GM21737 (cell line): ENCODE results near the gene S100A6.
"Not testable (repeated sequence)": the region's sequence is repeated elsewhere in the genome, so short reads cannot be mapped to it uniquely, and the experiment has no call there.

Source experiments
- ATAC-seq: cut with Tn5 transposase; IDR thresholded peaks from one replicate; pipeline ENCODE4 v1.9.1; 2021; ENCODE audit warnings: mild to moderate bottlenecking, moderate library complexity; ENCODE audit not compliant: unreplicated experiment

The S100A6 gene

GRCh38 chr1:153532769-153533599, 2.8 kb downstream of the S100A6 start:
- ATAC-seq = no peak

GRCh38 chr1:153532181-153532580, 3.6 kb downstream of the S100A6 start:
- no peak for ATAC-seq

- ATAC-seq = no peak
Measured at GRCh38 chr1:153531638-153532037, 4.2 kb downstream of the S100A6 start.

- no peak for ATAC-seq
Measured at GRCh38 chr1:153527683-153528040, 8.1 kb downstream of the S100A6 start.

GRCh38 chr1:153527023-153527682, 8.6 kb downstream of the S100A6 start:
- ATAC-seq = no peak

- no peak for ATAC-seq
Measured at GRCh38 chr1:153526132-153526543, 9.7 kb downstream of the S100A6 start.

GRCh38 chr1:153525088-153525728, 10.6 kb downstream of the S100A6 start:
- ATAC-seq = no peak

- ATAC-seq = not testable (repeated sequence)
Measured at GRCh38 chr1:153522353-153523048, 13.3 kb downstream of the S100A6 start.

GRCh38 chr1:153521808-153522207, 14.0 kb downstream of the S100A6 start:
- not testable (repeated sequence) for ATAC-seq

GRCh38 chr1:153520818-153521476, 14.8 kb downstream of the S100A6 start:
- no peak for ATAC-seq

GRCh38 chr1:153520137-153520691, 15.6 kb downstream of the S100A6 start:
- not testable (repeated sequence) for ATAC-seq

- ATAC-seq = no peak
Measured at GRCh38 chr1:153519242-153519641, 16.5 kb downstream of the S100A6 start.

- ATAC-seq = no peak
Measured at GRCh38 chr1:153515504-153516394, 20.0 kb downstream of the S100A6 start.

- no peak for ATAC-seq
Measured at GRCh38 chr1:153513666-153514065, 22.1 kb downstream of the S100A6 start.

GRCh38 chr1:153513023-153513422, 22.8 kb downstream of the S100A6 start:
- no peak for ATAC-seq

- ATAC-seq = no peak
Measured at GRCh38 chr1:153510984-153511410, 24.8 kb downstream of the S100A6 start.

GRCh38 chr1:153509729-153510354, 25.9 kb downstream of the S100A6 start:
- ATAC-seq = no peak

- ATAC-seq = no peak
Measured at GRCh38 chr1:153509036-153509435, 26.8 kb downstream of the S100A6 start.
